Smooth muscle cell (in vitro differentiated cells): ENCODE measurements around the gene ZFHX3. TPM values are rescaled to one million over a fixed set of nuclear protein-coding genes. Genes with fewer than 3 reads are reported as not detected.

Experiments used
- DNase-seq: peaks from one replicate; lab custom pipeline; 2025; ENCODE audit not compliant: unreplicated experiment; lab: John Stamatoyannopoulos, UW
- H2AFZ ChIP-seq: fragments of 200-600 bp; sonication (generic); 2 replicates; pipeline ENCODE4 v1.6.0; 2016; ENCODE audit warnings: antibody characterized with exemption, low read depth, mild to moderate bottlenecking
- H3F3A ChIP-seq: fragments of 200-600 bp; sonication (generic); 2 replicates; pipeline ENCODE4 v1.6.0; 2017; ENCODE audit warnings: antibody characterized with exemption, low read depth
- H3K27ac ChIP-seq: fragments of 200-600 bp; sonication (generic); 2 replicates; pipeline ENCODE4 v1.5.1; 2016; ENCODE audit warnings: low read depth, mild to moderate bottlenecking
- H3K27me3 ChIP-seq: fragments of 200-600 bp; sonication (generic); 2 replicates; pipeline ENCODE4 v1.6.1; 2016; ENCODE audit warnings: low read depth, mild to moderate bottlenecking
- H3K36me3 ChIP-seq: fragments of 200-600 bp; sonication (generic); 2 replicates; pipeline ENCODE4 v1.5.1; 2016; ENCODE audit warnings: low read depth
- H3K4me1 ChIP-seq: fragments of 200-600 bp; sonication (generic); 2 replicates; pipeline ENCODE4 v1.5.1; 2016; ENCODE audit warnings: low read depth
- H3K4me2 ChIP-seq: fragments of 200-600 bp; sonication (generic); 2 replicates; pipeline ENCODE4 v1.6.0; 2016; ENCODE audit warnings: mild to moderate bottlenecking
- H3K4me3 ChIP-seq: fragments of 200-600 bp; sonication (generic); 2 replicates; pipeline ENCODE4 v1.5.1; 2016; ENCODE audit warnings: mild to moderate bottlenecking
- H3K79me2 ChIP-seq: fragments of 200-600 bp; sonication (generic); 2 replicates; pipeline ENCODE4 v1.6.0; 2016; ENCODE audit warnings: low read depth, mild to moderate bottlenecking
- H3K9ac ChIP-seq: fragments of 200-600 bp; sonication (generic); 2 replicates; pipeline ENCODE4 v1.6.0; 2016; ENCODE audit warnings: low read depth
- H3K9me3 ChIP-seq: fragments of 200-600 bp; sonication (generic); replicated peaks from 2 replicates; pipeline ENCODE4 v1.5.1; 2016; ENCODE audit warnings: low read depth
- H4K20me1 ChIP-seq: fragments of 200-600 bp; sonication (generic); 2 replicates; pipeline ENCODE4 v1.6.0; 2016; ENCODE audit warnings: low read depth
- WGBS: methylation state at CpG from one replicate; pipeline ENCODE4 v1.1.7; 2016; ENCODE audit warnings: low lambda C conversion rate; 5-methylcytosine and 5-hydroxymethylcytosine counted together
- polyA plus RNA-seq: library from polyadenylated mRNA; unstranded; fragments of >200 nt; fragmentation: Nextera tagmentation; extraction: Ambion mirVana; gene quantifications from 2 replicates; pipeline ENCODE4 v1.2.1, GENCODE V29; 2016
- total RNA-seq: library from RNA; depleted of rRNA; stranded (reverse); fragments of >200 nt; gene quantifications from 2 replicates; pipeline ENCODE4 v1.2.3, GENCODE V29; 2014
- TF ChIP-seq, protein P1 (sequence below): fragments of 200-600 bp; sonication (generic); IDR thresholded peaks from 2 replicates; pipeline ENCODE4 v1.5.1; 2017; ENCODE audit warnings: borderline replicate concordance, mild to moderate bottlenecking, antibody characterized with exemption; ENCODE audit not compliant: insufficient read depth, poor library complexity, severe bottlenecking

ZFHX3 gene
- total and polyA plus RNA-seq, 2 experiments from 2014 or later, result 3.1 to 9.8 TPM

DNA sequence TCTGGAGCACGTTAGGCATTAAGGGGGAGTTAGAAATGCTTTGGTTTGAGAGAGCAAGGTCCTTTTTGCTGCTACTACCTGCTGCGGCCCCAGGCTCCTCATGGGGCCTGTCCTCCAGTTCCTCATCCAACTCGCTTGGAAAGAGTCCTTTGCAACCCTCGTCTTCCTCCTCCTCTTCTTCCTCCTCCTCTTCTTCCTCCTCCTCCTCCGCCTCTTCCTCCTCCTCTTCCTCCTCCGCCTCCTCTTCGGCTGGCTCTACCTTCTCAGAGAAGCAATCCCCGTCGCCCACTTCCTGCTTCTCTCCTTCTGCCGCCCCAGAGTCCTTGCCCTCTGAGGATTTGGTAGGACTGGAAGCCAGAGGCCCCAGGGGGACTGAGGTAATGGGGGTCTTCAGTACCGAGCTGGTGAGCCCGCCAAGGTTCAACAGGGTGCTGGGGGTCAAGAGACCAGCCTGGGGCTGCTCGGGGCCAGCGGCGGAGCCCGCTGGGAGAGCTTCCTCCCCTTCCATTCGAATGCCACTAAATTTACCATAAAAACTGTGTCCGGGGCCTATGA, 89.3 kb downstream of the ZFHX3 start:
- peaks cover 9% of the 10 kb centered on the region for H3K79me2 ChIP-seq
- TF ChIP-seq, protein P1, sequence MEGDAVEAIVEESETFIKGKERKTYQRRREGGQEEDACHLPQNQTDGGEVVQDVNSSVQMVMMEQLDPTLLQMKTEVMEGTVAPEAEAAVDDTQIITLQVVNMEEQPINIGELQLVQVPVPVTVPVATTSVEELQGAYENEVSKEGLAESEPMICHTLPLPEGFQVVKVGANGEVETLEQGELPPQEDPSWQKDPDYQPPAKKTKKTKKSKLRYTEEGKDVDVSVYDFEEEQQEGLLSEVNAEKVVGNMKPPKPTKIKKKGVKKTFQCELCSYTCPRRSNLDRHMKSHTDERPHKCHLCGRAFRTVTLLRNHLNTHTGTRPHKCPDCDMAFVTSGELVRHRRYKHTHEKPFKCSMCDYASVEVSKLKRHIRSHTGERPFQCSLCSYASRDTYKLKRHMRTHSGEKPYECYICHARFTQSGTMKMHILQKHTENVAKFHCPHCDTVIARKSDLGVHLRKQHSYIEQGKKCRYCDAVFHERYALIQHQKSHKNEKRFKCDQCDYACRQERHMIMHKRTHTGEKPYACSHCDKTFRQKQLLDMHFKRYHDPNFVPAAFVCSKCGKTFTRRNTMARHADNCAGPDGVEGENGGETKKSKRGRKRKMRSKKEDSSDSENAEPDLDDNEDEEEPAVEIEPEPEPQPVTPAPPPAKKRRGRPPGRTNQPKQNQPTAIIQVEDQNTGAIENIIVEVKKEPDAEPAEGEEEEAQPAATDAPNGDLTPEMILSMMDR, result no peak
- no peaks in the 10 kb centered on the region for H3K27me3 ChIP-seq
- H3K4me3 ChIP-seq, result no peak overlapping the region
- H3K4me2 ChIP-seq, result no peak overlapping the region
- no peaks in the 10 kb centered on the region for H3K36me3 ChIP-seq
- H3K9ac ChIP-seq, result no peak overlapping the region
- H3F3A ChIP-seq, result peaks cover 2% of the 10 kb centered on the region
- no peak overlapping the region for H2AFZ ChIP-seq
- H4K20me1 ChIP-seq, result peaks cover 61% of the 10 kb centered on the region
- no peak overlapping the region for H3K27ac ChIP-seq
- WGBS, result 94% methylated on average over 18 of the region's 18 CpGs
- DNase-seq, result no peak
- no peaks in the 10 kb centered on the region for H3K9me3 ChIP-seq
- H3K4me1 ChIP-seq, result peaks cover 3% of the 10 kb centered on the region

DNA sequence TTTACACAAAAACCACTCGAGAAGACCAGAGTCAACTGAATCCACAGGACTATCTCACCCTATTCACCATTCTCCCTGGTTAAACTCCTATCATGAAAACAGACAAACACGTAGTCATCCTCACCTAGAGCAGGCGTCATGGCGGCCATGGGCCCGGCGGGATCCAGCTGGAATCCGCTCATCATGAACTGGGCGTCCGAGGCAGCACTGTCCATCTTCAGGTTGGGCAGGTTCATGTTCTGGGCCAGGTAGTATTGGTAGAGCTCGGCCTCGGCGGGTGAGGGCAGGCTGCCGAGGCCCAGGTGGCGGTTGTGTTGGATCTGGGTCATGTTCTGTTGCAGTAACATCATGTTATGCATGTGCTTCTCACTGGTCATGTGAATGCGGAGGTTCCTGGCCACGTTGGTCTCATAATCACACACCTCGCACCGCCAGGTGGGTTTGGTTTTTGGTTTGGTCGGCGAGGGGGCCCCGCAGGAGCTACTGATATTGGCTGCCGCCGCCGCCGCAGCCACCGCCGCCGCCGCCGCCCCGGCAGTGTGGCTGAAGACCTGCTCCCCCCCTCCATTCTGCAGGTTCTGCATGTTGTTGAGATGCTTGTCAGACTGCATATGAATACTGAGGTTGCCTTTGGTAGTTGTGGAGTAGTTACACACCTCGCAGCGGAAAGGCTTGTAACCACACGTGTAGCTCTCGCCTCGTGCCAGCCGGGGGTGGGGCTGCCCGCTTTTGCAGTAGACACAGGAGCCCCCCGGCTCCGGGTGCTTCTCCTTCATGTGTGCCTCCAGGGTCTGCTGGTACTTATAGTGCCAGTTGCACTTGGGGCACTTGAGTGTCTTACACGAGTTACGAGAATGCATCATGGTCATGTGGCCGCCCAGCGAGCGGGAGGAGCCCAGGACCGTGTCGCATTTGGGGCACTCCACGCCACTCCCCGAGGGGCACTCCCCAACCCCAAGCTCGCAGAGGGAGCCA, 90.3 kb downstream of the ZFHX3 start:
- H3K27ac ChIP-seq, result no peak overlapping the region
- whole genome bisulfite sequencing, result 98% methylated on average over 49 of the region's 50 CpGs
- TF ChIP-seq, protein P1, result no peak
- H3K79me2 ChIP-seq, result peaks cover 9% of the 10 kb centered on the region
- H3K9me3 ChIP-seq, result no peaks in the 10 kb centered on the region
- H3K4me3 ChIP-seq, result no peak overlapping the region
- no peak overlapping the region for H3K9ac ChIP-seq
- peaks cover 11% of the 10 kb centered on the region for H3K4me1 ChIP-seq
- H3K27me3 ChIP-seq, result no peaks in the 10 kb centered on the region
- H3K4me2 ChIP-seq, result no peak overlapping the region
- H3F3A ChIP-seq, result peaks cover 6% of the 10 kb centered on the region
- H4K20me1 ChIP-seq, result peaks cover 61% of the 10 kb centered on the region
- H2AFZ ChIP-seq, result no peak overlapping the region
- DNase-seq, result no peak
- no peaks in the 10 kb centered on the region for H3K36me3 ChIP-seq

DNA sequence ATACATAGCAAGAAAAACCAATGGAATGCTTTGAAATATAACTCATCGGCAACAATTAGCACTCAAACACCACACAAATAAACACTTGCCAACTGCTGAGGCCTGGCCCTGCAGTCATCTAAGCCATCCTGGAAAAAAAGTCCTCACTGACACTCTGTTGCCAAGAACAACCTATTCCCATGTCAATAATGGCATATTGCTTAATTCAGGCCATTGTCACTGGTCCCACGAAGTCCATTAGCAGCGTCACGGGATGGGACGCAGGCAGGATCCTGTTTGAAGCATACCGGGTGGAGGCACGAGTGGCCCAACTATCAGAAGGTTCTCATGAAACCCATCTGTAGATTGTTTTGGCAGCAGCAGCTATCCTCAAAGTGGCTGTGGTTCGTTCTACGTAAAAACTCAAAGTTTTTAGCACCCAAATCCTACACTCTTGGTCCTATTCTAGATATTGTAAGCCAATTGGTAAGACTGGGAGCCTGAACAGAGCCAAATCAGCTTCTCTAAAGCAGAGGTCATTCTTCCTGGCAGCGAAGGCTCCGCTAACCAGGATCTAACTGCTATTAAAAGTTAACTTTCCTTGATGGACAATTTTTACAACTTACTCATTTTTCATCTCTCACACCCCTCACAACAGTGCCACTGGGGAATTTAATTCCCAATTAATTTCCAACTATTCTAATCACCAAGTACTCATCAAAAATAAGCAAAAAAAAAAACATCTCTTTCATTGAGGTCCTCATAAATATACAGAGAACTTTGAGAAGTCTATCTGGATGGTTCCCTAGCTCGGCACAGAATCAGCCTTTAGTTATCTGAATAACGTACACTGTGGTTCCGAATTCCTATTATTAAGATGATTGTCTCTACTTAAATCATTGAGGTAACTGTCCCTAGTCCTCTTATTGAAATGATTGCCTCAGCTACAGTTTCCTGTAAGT, 91.5 kb downstream of the ZFHX3 start:
- Histone ChIP-seq H3F3A (peaks cover 6% of the 10 kb centered on the region), H2AFZ (no peak overlapping the region), H3K4me3 (no peak overlapping the region), H3K79me2 (peaks cover 11% of the 10 kb centered on the region), H3K36me3 (no peaks in the 10 kb centered on the region), H3K9ac (no peak overlapping the region), H3K27me3 (no peaks in the 10 kb centered on the region), H3K4me2 (no peak overlapping the region), H3K27ac (no peak overlapping the region), H4K20me1 (peaks cover 61% of the 10 kb centered on the region), H3K9me3 (no peaks in the 10 kb centered on the region), H3K4me1 (peaks cover 15% of the 10 kb centered on the region)
- WGBS, result 97% methylated on average over 14 of the region's 14 CpGs
- TF ChIP-seq, protein P1, result no peak
- no peak for DNase-seq
